Endodermal cell (in vitro differentiated cells): ENCODE results near the gene SPATA12. TPM values are rescaled to one million over a fixed set of nuclear protein-coding genes. Genes with fewer than 3 reads are reported as not detected.

Source experiments
- DNase-seq: peaks from one replicate; pipeline ENCODE4 v3.0.0-alpha.2; 2017
- H3K27ac ChIP-seq: 2 replicates; pipeline ENCODE4 v1.5.1; 2013; ENCODE audit warnings: mild to moderate bottlenecking, low read depth, low read length, moderate library complexity
- H3K27me3 ChIP-seq: 2 replicates; pipeline ENCODE4 v1.6.1; 2013; ENCODE audit warnings: mild to moderate bottlenecking, low read length, moderate library complexity; ENCODE audit not compliant: insufficient read depth, control insufficient read depth, poor library complexity, severe bottlenecking
- H3K36me3 ChIP-seq: 2 replicates; pipeline ENCODE4 v1.7.0; 2013; ENCODE audit warnings: mild to moderate bottlenecking, low read length, moderate library complexity; ENCODE audit not compliant: control insufficient read depth, insufficient read depth
- H3K4me1 ChIP-seq: one replicate; pipeline ENCODE4 v1.7.0; 2013; ENCODE audit warnings: low read length; ENCODE audit not compliant: control insufficient read depth, insufficient read depth
- H3K4me3 ChIP-seq: 2 replicates; pipeline ENCODE4 v1.5.1; 2013; ENCODE audit warnings: mild to moderate bottlenecking, low read length, moderate library complexity
- H3K9ac ChIP-seq: 2 replicates; pipeline ENCODE4 v1.6.1; 2013; ENCODE audit warnings: mild to moderate bottlenecking, low read length, moderate library complexity; ENCODE audit not compliant: poor library complexity, severe bottlenecking; ENCODE audit errors: extremely low read depth
- H3K9me3 ChIP-seq: 2 replicates; pipeline ENCODE4 v1.6.1; 2013; ENCODE audit warnings: mild to moderate bottlenecking, low read length, moderate library complexity; ENCODE audit not compliant: control insufficient read depth
- H3K27ac Mint-ChIP-seq: 2 replicates; pipeline ENCODE4 v1.8.0; 2020; ENCODE audit warnings: mixed read lengths
- H3K27me3 Mint-ChIP-seq: 2 replicates; pipeline ENCODE4 v1.8.0; 2021; ENCODE audit warnings: mild to moderate bottlenecking, mixed read lengths; ENCODE audit not compliant: insufficient read depth
- H3K36me3 Mint-ChIP-seq: 2 replicates; pipeline ENCODE4 v1.8.0; 2020; ENCODE audit warnings: low read depth, mixed read lengths
- H3K4me1 Mint-ChIP-seq: 2 replicates; pipeline ENCODE4 v1.8.0; 2020; ENCODE audit warnings: mixed read lengths
- H3K4me3 Mint-ChIP-seq: 2 replicates; pipeline ENCODE4 v1.8.0; 2020; ENCODE audit warnings: mild to moderate bottlenecking, moderate library complexity, mixed read lengths
- H3K9me3 Mint-ChIP-seq: 2 replicates; pipeline ENCODE4 v1.8.0; 2020; ENCODE audit warnings: mild to moderate bottlenecking, mixed read lengths
- CTCF ChIP-seq: fragments of 200-600 bp; sonication (generic); conservative IDR thresholded peaks from 2 replicates; pipeline ENCODE4 v1.5.0; 2021; ENCODE audit warnings: antibody characterized with exemption, mild to moderate bottlenecking
- WGBS, 2 experiments: methylation state at CpG; one replicate each; pipeline versions ENCODE4 v1.1.5 to v1.1.7; 2013; ENCODE audit warnings: missing lambda C conversion rate in 2 of 2, mixed read lengths in 1 of 2; ENCODE audit not compliant: insufficient coverage in 1 of 2, insufficient read length in 1 of 2; 5-methylcytosine and 5-hydroxymethylcytosine counted together
- total RNA-seq, 2 donors: library from RNA; stranded (reverse); fragmentation: NEBNext Ultra II Directional in 1 of 2; extraction: Animal tissue kit (Norgen Biotek cat#: 25700) in 1 of 2; gene quantifications; 2 replicates in 1 of 2; 3 replicates in 1 of 2; pipeline ENCODE4 v1.2.1, GENCODE V29; 2021

The SPATA12 gene
- total RNA-seq, 2 donors from 2014 or later = not detected

GRCh38 chr3:57026944-57027343, 33.5 kb upstream of the SPATA12 start:
- H3K27ac Mint-ChIP-seq = no peak overlapping the region
- H3K4me1 ChIP-seq = no peaks in the 10 kb centered on the region

GRCh38 chr3:57029383-57029782, 31.1 kb upstream of the SPATA12 start:
- Histone ChIP-seq H3K9me3 (no peaks in the 10 kb centered on the region), H3K4me1 (no peaks in the 10 kb centered on the region), H3K9ac (no peak overlapping the region), H3K27ac (no peak overlapping the region), H3K36me3 (peaks cover 10% of the 10 kb centered on the region), H3K27me3 (no peaks in the 10 kb centered on the region), H3K4me3 (no peak overlapping the region)
- Mint-ChIP-seq H3K27me3 (no peaks in the 10 kb centered on the region), H3K27ac (no peak overlapping the region), H3K4me1 (no peaks in the 10 kb centered on the region), H3K9me3 (no peaks in the 10 kb centered on the region), H3K36me3 (peaks cover 15% of the 10 kb centered on the region), H3K4me3 (no peak overlapping the region)
- no peak for TF ChIP-seq CTCF
- DNase-seq = no peak
- 95 to 100% methylated on average over 2 of the region's 2 CpGs for WGBS, 2 experiments

More at GRCh38 chr3:57026944-57027343, 33.5 kb upstream of the SPATA12 start:
- Histone ChIP-seq H3K27me3 (no peaks in the 10 kb centered on the region), H3K9ac (no peak overlapping the region), H3K27ac (no peak overlapping the region), H3K36me3 (no peaks in the 10 kb centered on the region), H3K9me3 (no peaks in the 10 kb centered on the region), H3K4me3 (no peak overlapping the region)
- WGBS, 2 experiments = 95% methylated on average over 2 of the region's 2 CpGs; no CpG with 5 or more reads in 1 of the 2 experiments
- H3K4me3 Mint-ChIP-seq = no peak overlapping the region
- no peaks in the 10 kb centered on the region for H3K9me3 Mint-ChIP-seq
- peaks cover 15% of the 10 kb centered on the region for H3K36me3 Mint-ChIP-seq
- no peaks in the 10 kb centered on the region for H3K4me1 Mint-ChIP-seq
- no peaks in the 10 kb centered on the region for H3K27me3 Mint-ChIP-seq
- DNase-seq = no peak
- TF ChIP-seq CTCF = no peak

GRCh38 chr3:57029924-57030323, 30.5 kb upstream of the SPATA12 start:
- no peaks in the 10 kb centered on the region for H3K9me3 Mint-ChIP-seq
- no peak for TF ChIP-seq CTCF
- H3K27ac Mint-ChIP-seq = no peak overlapping the region
- 88 to 94% methylated on average over 3 to 7 of the region's 7 CpGs for WGBS, 2 experiments
- H3K36me3 ChIP-seq = peaks cover 10% of the 10 kb centered on the region
- no peaks in the 10 kb centered on the region for H3K27me3 Mint-ChIP-seq
- no peak overlapping the region for H3K9ac ChIP-seq
- H3K9me3 ChIP-seq = no peaks in the 10 kb centered on the region
- no peaks in the 10 kb centered on the region for H3K4me1 ChIP-seq
- no peak overlapping the region for H3K4me3 ChIP-seq
- DNase-seq = no peak
- peaks cover 13% of the 10 kb centered on the region for H3K36me3 Mint-ChIP-seq
- no peaks in the 10 kb centered on the region for H3K27me3 ChIP-seq
- H3K4me1 Mint-ChIP-seq = no peaks in the 10 kb centered on the region
- no peak overlapping the region for H3K27ac ChIP-seq
- H3K4me3 Mint-ChIP-seq = no peak overlapping the region
